ENCODE measurements around the gene RAB30. TPM values are rescaled to one million over a fixed set of nuclear protein-coding genes. Genes with fewer than 3 reads are reported as not detected.
A peak's percentile ranks its signal among the peaks of the same experiment; 100 is the strongest.

The RAB30 gene
- total RNA-seq (34.2 TPM), polyA plus RNA-seq (12.0 TPM)

- Histone ChIP-seq H3K27ac (ENCODE audit: low read depth) (peak within 1 kb of the TSS; percentile 96), H3K4me3 (ENCODE audit: low read depth, low read length) (peak within 1 kb of the TSS; percentile 75), H3K4me1 (ENCODE audit: insufficient read depth) (no peaks in the 10 kb centered on the region), H3K36me3 (ENCODE audit: insufficient read depth) (no peaks in the 10 kb centered on the region)
- DNase-seq (ENCODE audit: extremely low spot score) = peak; percentile 100
- under 1% methylated on average over 35 of the region's 35 CpGs for WGBS
These were observed at the start of gene RAB30 for GRCh38 chr11:83071567-83072349. Gene RAB30, minus strand, starts transcription at chr11:83071897. Its CDS starts 74,581 bp downstream, at chr11:82997316.

- Histone ChIP-seq H3K27ac (ENCODE audit: low read depth) (no peak overlapping the region), H3K4me1 (ENCODE audit: insufficient read depth) (no peaks in the 10 kb centered on the region), H3K4me3 (ENCODE audit: low read depth, low read length) (no peak overlapping the region), H3K36me3 (ENCODE audit: insufficient read depth) (no peaks in the 10 kb centered on the region)
- no peak for DNase-seq (ENCODE audit: extremely low spot score)
These were observed 48.6 kb upstream of the RAB30 start for GRCh38 chr11:83120327-83120726.

- H3K4me3 ChIP-seq (ENCODE audit: low read depth, low read length) = no peak overlapping the region
- no peak for DNase-seq (ENCODE audit: extremely low spot score)
- no peak overlapping the region for H3K27ac ChIP-seq (ENCODE audit: low read depth)
- 62% methylated on average over 3 of the region's 3 CpGs for WGBS
- no peaks in the 10 kb centered on the region for H3K4me1 ChIP-seq (ENCODE audit: insufficient read depth)
- no peaks in the 10 kb centered on the region for H3K36me3 ChIP-seq (ENCODE audit: insufficient read depth)
These were observed 47.5 kb upstream of the RAB30 start for GRCh38 chr11:83119216-83119615.

- Histone ChIP-seq H3K4me3 (ENCODE audit: low read depth, low read length) (no peak overlapping the region), H3K27ac (ENCODE audit: low read depth) (no peak overlapping the region), H3K36me3 (ENCODE audit: insufficient read depth) (no peaks in the 10 kb centered on the region), H3K4me1 (ENCODE audit: insufficient read depth) (no peaks in the 10 kb centered on the region)
- no peak for DNase-seq (ENCODE audit: extremely low spot score)
These were observed 47.1 kb upstream of the RAB30 start for GRCh38 chr11:83118814-83119213.

GRCh38 chr11:83116015-83116641 lies 44.4 kb upstream of the RAB30 start:
- H3K27ac ChIP-seq (ENCODE audit: low read depth) = no peak overlapping the region
- H3K4me3 ChIP-seq (ENCODE audit: low read depth, low read length) = no peak overlapping the region
- no peaks in the 10 kb centered on the region for H3K4me1 ChIP-seq (ENCODE audit: insufficient read depth)
- no peak for DNase-seq (ENCODE audit: extremely low spot score)
- H3K36me3 ChIP-seq (ENCODE audit: insufficient read depth) = no peaks in the 10 kb centered on the region
- 98% methylated on average over 3 of the region's 3 CpGs for WGBS

GRCh38 chr11:83115551-83115950 lies 43.9 kb upstream of the RAB30 start:
- DNase-seq (ENCODE audit: extremely low spot score) = no peak
- Histone ChIP-seq H3K4me3 (ENCODE audit: low read depth, low read length) (no peak overlapping the region), H3K27ac (ENCODE audit: low read depth) (no peak overlapping the region), H3K36me3 (ENCODE audit: insufficient read depth) (no peaks in the 10 kb centered on the region), H3K4me1 (ENCODE audit: insufficient read depth) (no peaks in the 10 kb centered on the region)
- WGBS = 52% methylated on average over 5 of the region's 5 CpGs

- Histone ChIP-seq H3K4me1 (ENCODE audit: insufficient read depth) (no peaks in the 10 kb centered on the region), H3K4me3 (ENCODE audit: low read depth, low read length) (no peak overlapping the region), H3K27ac (ENCODE audit: low read depth) (no peak overlapping the region), H3K36me3 (ENCODE audit: insufficient read depth) (no peaks in the 10 kb centered on the region)
- DNase-seq (ENCODE audit: extremely low spot score) = no peak
- WGBS = 81% methylated on average over 3 of the region's 3 CpGs
These were observed 43.3 kb upstream of the RAB30 start for GRCh38 chr11:83115026-83115425.

- no peaks in the 10 kb centered on the region for H3K4me1 ChIP-seq (ENCODE audit: insufficient read depth)
- 76% methylated on average over 2 of the region's 2 CpGs for WGBS
These were observed 41.2 kb upstream of the RAB30 start for GRCh38 chr11:83112886-83113285.

GRCh38 chr11:83105168-83105567 lies 33.5 kb upstream of the RAB30 start:
- WGBS = 77% methylated on average over 1 of the region's 1 CpG
- Histone ChIP-seq H3K27ac (ENCODE audit: low read depth) (no peak overlapping the region), H3K4me1 (ENCODE audit: insufficient read depth) (no peaks in the 10 kb centered on the region), H3K36me3 (ENCODE audit: insufficient read depth) (no peaks in the 10 kb centered on the region), H3K4me3 (ENCODE audit: low read depth, low read length) (no peak overlapping the region)
- DNase-seq (ENCODE audit: extremely low spot score) = no peak

More at GRCh38 chr11:83112886-83113285, 41.2 kb upstream of the RAB30 start:
- no peak for DNase-seq (ENCODE audit: extremely low spot score)
- Histone ChIP-seq H3K4me3 (ENCODE audit: low read depth, low read length) (no peak overlapping the region), H3K36me3 (ENCODE audit: insufficient read depth) (no peaks in the 10 kb centered on the region), H3K27ac (ENCODE audit: low read depth) (no peak overlapping the region)

GRCh38 chr11:83102834-83103233 lies 31.1 kb upstream of the RAB30 start:
- no peak for DNase-seq (ENCODE audit: extremely low spot score)
- H3K4me1 ChIP-seq (ENCODE audit: insufficient read depth) = no peaks in the 10 kb centered on the region
- H3K27ac ChIP-seq (ENCODE audit: low read depth) = no peak overlapping the region
- WGBS = 85% methylated on average over 3 of the region's 3 CpGs
- no peak overlapping the region for H3K4me3 ChIP-seq (ENCODE audit: low read depth, low read length)
- no peaks in the 10 kb centered on the region for H3K36me3 ChIP-seq (ENCODE audit: insufficient read depth)

GRCh38 chr11:83097429-83098075 lies 25.9 kb upstream of the RAB30 start:
- WGBS = 38% methylated on average over 3 of the region's 3 CpGs
- no peak overlapping the region for H3K27ac ChIP-seq (ENCODE audit: low read depth)
- DNase-seq (ENCODE audit: extremely low spot score) = no peak
- H3K36me3 ChIP-seq (ENCODE audit: insufficient read depth) = no peaks in the 10 kb centered on the region
- H3K4me1 ChIP-seq (ENCODE audit: insufficient read depth) = no peaks in the 10 kb centered on the region
- no peak overlapping the region for H3K4me3 ChIP-seq (ENCODE audit: low read depth, low read length)

GRCh38 chr11:83093634-83094033 lies 21.9 kb upstream of the RAB30 start:
- H3K36me3 ChIP-seq (ENCODE audit: insufficient read depth) = no peaks in the 10 kb centered on the region
- no peak for DNase-seq (ENCODE audit: extremely low spot score)
- H3K4me1 ChIP-seq (ENCODE audit: insufficient read depth) = no peaks in the 10 kb centered on the region
- no peak overlapping the region for H3K4me3 ChIP-seq (ENCODE audit: low read depth, low read length)
- H3K27ac ChIP-seq (ENCODE audit: low read depth) = no peak overlapping the region
- 38% methylated on average over 2 of the region's 2 CpGs for WGBS

- Histone ChIP-seq H3K36me3 (ENCODE audit: insufficient read depth) (no peaks in the 10 kb centered on the region), H3K4me3 (ENCODE audit: low read depth, low read length) (no peak overlapping the region), H3K27ac (ENCODE audit: low read depth) (no peak overlapping the region), H3K4me1 (ENCODE audit: insufficient read depth) (no peaks in the 10 kb centered on the region)
- WGBS = 39% methylated on average over 2 of the region's 2 CpGs
- DNase-seq (ENCODE audit: extremely low spot score) = peak; percentile 20
These were observed 21.0 kb upstream of the RAB30 start for GRCh38 chr11:83092488-83093384.

Measured in urinary bladder (tissue), 4 donors.